ENCODE data around the gene SCML2. TPM values are rescaled to one million over a fixed set of nuclear protein-coding genes. Genes with fewer than 3 reads are reported as not detected.

SCML2 gene
- total and polyA plus RNA-seq, 2 of the 8 experiments (the other 6 are each of a cell fraction or from before 2014, with no cell fraction given) = 14.6 to 18.9 TPM

DNA sequence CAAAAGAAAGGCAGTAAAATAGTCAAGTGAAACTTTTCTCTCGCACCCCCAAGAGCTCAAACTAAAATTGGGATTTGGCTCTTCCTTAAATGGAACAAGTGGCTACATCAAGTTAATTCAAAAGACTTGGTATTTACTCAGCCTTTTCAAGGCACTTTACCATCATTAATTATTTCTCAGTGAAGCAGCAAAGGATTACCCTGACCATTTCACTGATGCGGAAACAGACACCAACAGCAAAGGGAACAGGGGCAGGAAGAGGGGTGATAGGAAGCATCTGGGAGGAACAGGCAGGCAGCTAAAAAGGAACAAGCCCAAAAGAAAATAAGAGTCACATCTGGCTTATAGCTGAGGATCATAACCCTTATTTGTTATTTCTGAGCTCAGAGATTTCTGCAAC is 2.7 kb downstream of the SCML2 start:
- no peak overlapping the region for H2BK20ac ChIP-seq (ENCODE audit: low read length)
- POLR2A ChIA-PET (ENCODE audit: partially characterized antibody) = interaction anchor here (1.4 kb wide), 1 partner anchor 10 kb away, joined by 3 read pairs; no protein-coding TSS in a partner anchor
- no peak overlapping the region for H3K4me3 ChIP-seq (ENCODE audit: extremely low read depth in 1 of 4, insufficient read depth in 2 of 4, low read depth in 3 of 4, low read length in 4 of 4)
- no peak overlapping the region for H4K8ac ChIP-seq (ENCODE audit: extremely low read depth, insufficient read depth, low read length)
- no peaks in the 10 kb centered on the region for H3K23me2 ChIP-seq (ENCODE audit: low read depth, low read length)
- peaks cover 0 to 2% of the 10 kb centered on the region in 2 experiments for H4K20me1 ChIP-seq (replicated peaks in 1 of 2; ENCODE audit: control insufficient read depth in 1 of 2, insufficient read depth in 2 of 2, low read length in 2 of 2)
- no peak overlapping the region for H3K18ac ChIP-seq (ENCODE audit: extremely low read depth, low read length)
- no peak overlapping the region for H3K4me2 ChIP-seq (ENCODE audit: insufficient read depth in 1 of 2, low read depth in 2 of 2, low read length in 2 of 2)
- no peak overlapping the region for H3K9ac ChIP-seq (replicated peaks in 1 of 4; ENCODE audit: extremely low read depth in 1 of 4, low read depth in 3 of 4, low read length in 3 of 4)
- DNase-seq (ENCODE audit: low read depth in 1 of 2, low spot score in 2 of 2) (no peak), FAIRE-seq (no peak)
- H2AK5ac ChIP-seq (ENCODE audit: low read depth, low read length) = no peak overlapping the region
- no peak overlapping the region for H4K91ac ChIP-seq (replicated peaks; ENCODE audit: insufficient read length, low read length)
- no peak for TF ChIP-seq EGR1 (IDR thresholded peaks at IDR 0.05; ENCODE audit: borderline replicate concordance, low read depth, low read length)
- no peak overlapping the region for H2BK15ac ChIP-seq (ENCODE audit: low read length)
- peaks cover 0 to 4% (median under 1%) of the 10 kb centered on the region in 4 experiments; a peak in 2 of 7 replicates for H3K4me1 ChIP-seq (replicated peaks in 1 of 4; ENCODE audit: control insufficient read depth in 3 of 4, insufficient read depth in 4 of 4, low read length in 3 of 4)
- no peak overlapping the region for H2BK5ac ChIP-seq (ENCODE audit: low read depth, low read length)
- no peak overlapping the region for H3K27ac ChIP-seq (ENCODE audit: low read depth, low read length)
- no peak overlapping the region for H2BK12ac ChIP-seq (ENCODE audit: low read depth, low read length)
- H3K79me2 ChIP-seq (ENCODE audit: control insufficient read depth in 1 of 2, insufficient read depth in 2 of 2, low read length in 2 of 2) = peaks cover 0 to 31% of the 10 kb centered on the region in 2 experiments; a peak in 2 of 4 replicates
- H3K23ac ChIP-seq (ENCODE audit: insufficient read length) = no peak overlapping the region
- no peaks in the 10 kb centered on the region for H3K9me3 ChIP-seq (ENCODE audit: insufficient read depth in 2 of 2, low read depth in 1 of 2, low read length in 1 of 2)
- WGBS, 2 experiments (ENCODE audit: extremely low coverage in 1 of 2, insufficient coverage in 1 of 2, insufficient read length in 1 of 2, insufficient replicate concordance in 2 of 2, low coverage in 1 of 2, low lambda C conversion rate in 2 of 2, missing lambda C conversion rate in 1 of 2) = 83% methylated on average over 2 of the region's 2 CpGs; no CpG with 5 or more reads in 1 of the 2 experiments
- CTCF ChIA-PET (ENCODE audit: partially characterized antibody) = interaction anchor here (0.7 to 1.4 kb wide), 2 partner anchors 26 to 988 kb away, joined by 3 to 6 read pairs; no protein-coding TSS in a partner anchor
- H3K27me3 ChIP-seq (replicated peaks in 1 of 4; ENCODE audit: control insufficient read depth in 3 of 4, extremely low read depth in 1 of 4, insufficient read depth in 3 of 4, low read length in 3 of 4) = peaks cover 0 to 12% (median 7%) of the 10 kb centered on the region in 4 experiments; a peak in 5 of 7 replicates
- H2AFZ ChIP-seq (ENCODE audit: low read length) = no peak overlapping the region
- no peaks in the 10 kb centered on the region; the same call in 1 of the 2 replicates for H3K79me1 ChIP-seq (ENCODE audit: low read depth, low read length)
- H3K14ac ChIP-seq (ENCODE audit: insufficient read length) = no peak overlapping the region
- H3K4ac ChIP-seq (replicated peaks; ENCODE audit: insufficient read length, low read depth, low read length) = no peak overlapping the region
- no peak overlapping the region for H4K5ac ChIP-seq (ENCODE audit: insufficient read length, low read depth, low read length)
- no peaks in the 10 kb centered on the region for H3K36me3 ChIP-seq (ENCODE audit: control insufficient read depth in 2 of 4, insufficient read depth in 4 of 4, low read length in 3 of 4)
- no peak overlapping the region for H2BK120ac ChIP-seq (replicated peaks; ENCODE audit: low read depth, low read length)
- H3K56ac ChIP-seq (replicated peaks; ENCODE audit: insufficient read length, low read depth, low read length) = no peak overlapping the region
